Transverse colon (tissue), 3 donors: ENCODE results near the gene SBNO1.
"Not testable (repeated sequence)": the region's sequence is repeated elsewhere in the genome, so short reads cannot be mapped to it uniquely, and the experiment has no call there.

Experiments used
- EP300 ChIP-seq: sonication (generic); formaldehyde crosslinking; IDR thresholded peaks from one replicate; pipeline ENCODE4 v1.6.1; 2017; ENCODE audit warnings: antibody characterized with exemption, low read depth
- POLR2A ChIP-seq: fragments of 450-650 bp; IDR thresholded peaks from one replicate; pipeline ENCODE4 v1.6.1; 2016; ENCODE audit warnings: antibody characterized with exemption, mild to moderate bottlenecking, moderate library complexity
- TF ChIP-seq, protein P1 (sequence below), 5 experiments: fragments of 200-600 bp in 3 of 5; fragments of 450-650 bp in 2 of 5; sonication (generic) in 3 of 5; IDR thresholded peaks; 1 replicate in 2 of 5; 2 replicates in 3 of 5; pipeline ENCODE4 v1.5.1; 2016 to 2017; ENCODE audit warnings: antibody characterized with exemption in 5 of 5, inconsistent platforms in 3 of 5, mild to moderate bottlenecking in 2 of 5, moderate library complexity in 1 of 5

DNA sequence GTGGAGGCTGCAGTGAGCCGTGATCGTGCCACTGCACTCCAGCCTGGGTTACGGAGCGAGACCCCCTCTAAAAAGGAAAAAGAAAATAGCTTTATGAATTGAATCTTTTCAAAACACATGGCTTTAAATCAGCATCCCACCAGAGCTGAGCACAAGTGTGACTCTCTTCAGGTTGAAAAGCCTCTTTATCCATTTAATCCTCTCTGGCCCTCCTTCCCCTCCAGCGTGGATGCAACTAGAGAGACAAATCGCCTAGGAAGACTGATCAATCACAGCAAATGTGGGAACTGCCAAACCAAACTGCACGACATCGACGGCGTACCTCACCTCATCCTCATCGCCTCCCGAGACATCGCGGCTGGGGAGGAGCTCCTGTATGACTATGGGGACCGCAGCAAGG, 42.6 kb upstream of the SBNO1 start:
- TF ChIP-seq, protein P1, sequence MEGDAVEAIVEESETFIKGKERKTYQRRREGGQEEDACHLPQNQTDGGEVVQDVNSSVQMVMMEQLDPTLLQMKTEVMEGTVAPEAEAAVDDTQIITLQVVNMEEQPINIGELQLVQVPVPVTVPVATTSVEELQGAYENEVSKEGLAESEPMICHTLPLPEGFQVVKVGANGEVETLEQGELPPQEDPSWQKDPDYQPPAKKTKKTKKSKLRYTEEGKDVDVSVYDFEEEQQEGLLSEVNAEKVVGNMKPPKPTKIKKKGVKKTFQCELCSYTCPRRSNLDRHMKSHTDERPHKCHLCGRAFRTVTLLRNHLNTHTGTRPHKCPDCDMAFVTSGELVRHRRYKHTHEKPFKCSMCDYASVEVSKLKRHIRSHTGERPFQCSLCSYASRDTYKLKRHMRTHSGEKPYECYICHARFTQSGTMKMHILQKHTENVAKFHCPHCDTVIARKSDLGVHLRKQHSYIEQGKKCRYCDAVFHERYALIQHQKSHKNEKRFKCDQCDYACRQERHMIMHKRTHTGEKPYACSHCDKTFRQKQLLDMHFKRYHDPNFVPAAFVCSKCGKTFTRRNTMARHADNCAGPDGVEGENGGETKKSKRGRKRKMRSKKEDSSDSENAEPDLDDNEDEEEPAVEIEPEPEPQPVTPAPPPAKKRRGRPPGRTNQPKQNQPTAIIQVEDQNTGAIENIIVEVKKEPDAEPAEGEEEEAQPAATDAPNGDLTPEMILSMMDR (IDR thresholded peaks at IDR 0.05): not testable (repeated sequence)
- TF ChIP-seq POLR2A, EP300: not testable (repeated sequence)
